IPS-11a (cell line): Measurements from ENCODE around the gene KCNH8.

Experiments
- H3K4me3 ChIP-seq: one replicate; pipeline ENCODE4 v1.5.1; 2013; ENCODE audit warnings: low read depth, low read length, control low read depth

The KCNH8 gene

GRCh38 chr3:19248143-19248542 is 99.8 kb downstream of the KCNH8 start:
- H3K4me3 ChIP-seq, result no peak overlapping the region

DNA sequence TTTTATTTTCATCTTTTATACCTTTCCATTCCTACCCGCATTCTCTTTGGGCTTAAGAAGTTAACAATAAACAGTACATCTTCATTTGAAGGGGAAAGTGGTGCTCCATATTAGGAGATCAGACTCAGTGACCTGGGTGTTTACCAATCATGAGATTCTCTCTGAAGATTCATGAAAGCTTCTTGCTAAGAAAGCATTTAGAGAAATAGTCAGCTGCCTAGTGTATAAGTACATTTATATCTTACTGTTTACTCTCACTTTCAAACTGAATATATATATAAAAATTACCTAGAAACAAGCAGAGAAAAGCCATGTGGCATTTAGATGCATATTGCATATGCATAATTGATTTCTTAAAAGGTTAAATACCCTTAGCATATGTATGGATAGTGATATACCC is 100.5 kb downstream of the KCNH8 start:
- H3K4me3 ChIP-seq, result no peak overlapping the region

DNA sequence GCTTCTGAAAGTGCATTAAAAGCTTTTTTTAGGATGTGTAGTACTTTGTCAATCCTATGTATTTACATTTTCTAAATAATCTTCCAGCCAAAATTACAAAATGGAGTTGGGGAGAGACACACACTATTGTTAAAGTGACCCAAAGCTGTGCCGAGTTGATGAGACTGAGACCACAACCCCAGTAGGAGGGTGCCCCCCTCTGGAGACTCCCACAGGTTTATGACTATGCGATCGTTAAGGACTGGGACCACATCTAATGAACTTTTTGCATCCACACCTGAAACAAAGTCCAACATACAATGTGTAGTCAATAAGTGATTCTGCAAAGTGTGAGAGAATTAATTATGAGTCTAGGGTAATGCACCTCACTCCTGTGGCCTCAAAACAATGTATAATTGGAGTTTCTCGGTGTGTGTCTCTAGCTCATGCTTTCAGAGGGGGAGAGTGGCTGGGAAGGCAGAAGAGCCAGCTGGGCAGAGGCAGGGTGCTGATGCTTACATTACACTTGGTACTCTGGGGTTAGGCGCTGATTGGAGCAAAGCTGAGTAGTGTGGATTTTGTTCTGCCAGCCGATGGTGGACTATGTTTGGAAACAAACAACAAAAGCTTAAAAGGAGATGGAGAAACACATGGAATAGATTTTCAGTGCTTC is 102.8 kb downstream of the KCNH8 start:
- no peak overlapping the region for H3K4me3 ChIP-seq

DNA sequence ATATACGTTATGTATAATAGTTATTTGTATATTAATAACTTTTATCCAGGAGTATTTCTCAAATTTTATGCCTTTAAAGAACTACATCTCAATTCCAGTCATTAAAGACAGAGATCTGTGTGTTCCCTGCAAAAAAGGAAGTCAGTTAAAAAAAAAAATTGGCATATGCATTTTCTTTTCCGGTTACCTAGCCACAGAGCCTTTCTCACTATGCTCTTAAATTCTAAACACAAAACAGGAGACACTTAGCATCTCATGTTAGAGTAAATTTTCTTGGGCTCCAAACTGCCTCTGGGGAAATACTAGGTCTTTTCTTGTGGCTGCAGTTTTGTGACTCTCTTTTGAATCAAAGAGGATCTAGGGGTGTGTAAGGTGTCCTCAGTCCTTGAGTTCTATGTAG is 105.9 kb downstream of the KCNH8 start:
- H3K4me3 ChIP-seq, result no peak overlapping the region

DNA sequence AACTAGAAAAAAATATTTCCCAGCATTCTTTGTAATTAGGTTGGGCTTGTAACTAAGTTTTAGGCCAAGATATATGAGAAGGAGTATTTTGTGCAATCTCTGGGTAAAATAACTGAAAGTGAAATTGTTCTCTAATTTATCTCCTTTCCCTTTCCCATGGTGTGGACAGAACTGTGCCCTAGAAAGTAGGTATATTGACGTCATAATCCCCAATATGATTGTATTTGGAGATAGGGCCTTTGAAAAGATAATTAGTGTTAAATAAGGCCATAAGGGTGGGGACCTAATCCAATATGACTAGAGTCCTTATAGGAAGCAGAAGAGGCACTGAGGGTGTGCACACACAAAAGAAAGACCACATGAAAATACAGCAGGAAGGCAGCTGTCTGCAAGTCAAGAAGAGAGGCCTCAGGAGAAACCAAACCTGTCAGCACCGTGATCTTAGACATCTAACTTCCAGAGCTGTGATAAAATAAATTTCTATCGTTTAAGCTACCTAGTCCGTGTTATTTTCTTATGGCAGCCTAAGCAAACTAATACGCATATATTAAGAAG is 106.6 kb downstream of the KCNH8 start:
- no peak overlapping the region for H3K4me3 ChIP-seq

GRCh38 chr3:19256313-19256712 is 108.0 kb downstream of the KCNH8 start:
- H3K4me3 ChIP-seq, result no peak overlapping the region

DNA sequence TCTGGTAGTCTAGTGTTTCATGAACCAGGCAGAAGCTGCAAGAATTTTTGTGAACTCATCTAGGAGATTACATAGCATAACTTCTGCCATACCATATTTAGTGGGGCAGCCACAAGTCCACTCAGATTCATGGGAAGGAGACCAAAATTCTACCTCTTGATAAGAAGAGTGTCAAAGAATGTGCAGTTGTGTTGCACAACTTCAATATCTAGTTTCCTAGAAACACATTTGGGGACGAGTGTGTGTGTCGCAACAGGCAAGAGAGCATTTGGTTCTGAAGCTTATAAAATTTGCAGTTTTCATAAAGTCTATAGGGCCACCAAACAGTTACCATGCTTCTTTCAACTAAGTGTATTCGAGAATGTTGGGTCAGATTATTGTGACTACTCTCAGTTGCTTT is 115.3 kb downstream of the KCNH8 start:
- H3K4me3 ChIP-seq, result no peak overlapping the region

- no peak overlapping the region for H3K4me3 ChIP-seq
Observed at GRCh38 chr3:19264424-19264823, 116.1 kb downstream of the KCNH8 start.

DNA sequence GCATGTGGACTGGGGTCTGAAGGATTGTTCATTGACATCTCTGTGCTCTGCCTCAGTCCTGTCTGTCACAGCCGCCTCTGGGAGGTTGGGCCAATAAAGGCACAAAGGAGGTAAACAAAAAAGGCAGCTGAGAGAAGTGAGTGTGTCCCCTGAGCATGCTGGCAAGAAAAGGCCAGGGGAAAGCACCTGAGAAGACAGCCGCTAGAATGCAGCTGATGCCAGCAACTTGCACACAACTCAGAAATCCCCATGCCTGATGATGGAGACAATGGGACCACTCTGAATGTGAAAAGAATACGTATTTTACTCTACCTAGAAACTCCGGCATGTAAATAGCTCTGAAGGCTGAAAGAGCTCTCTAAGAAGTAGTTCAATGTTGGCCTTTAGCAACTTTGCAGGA is 118.7 kb downstream of the KCNH8 start:
- no peak overlapping the region for H3K4me3 ChIP-seq

DNA sequence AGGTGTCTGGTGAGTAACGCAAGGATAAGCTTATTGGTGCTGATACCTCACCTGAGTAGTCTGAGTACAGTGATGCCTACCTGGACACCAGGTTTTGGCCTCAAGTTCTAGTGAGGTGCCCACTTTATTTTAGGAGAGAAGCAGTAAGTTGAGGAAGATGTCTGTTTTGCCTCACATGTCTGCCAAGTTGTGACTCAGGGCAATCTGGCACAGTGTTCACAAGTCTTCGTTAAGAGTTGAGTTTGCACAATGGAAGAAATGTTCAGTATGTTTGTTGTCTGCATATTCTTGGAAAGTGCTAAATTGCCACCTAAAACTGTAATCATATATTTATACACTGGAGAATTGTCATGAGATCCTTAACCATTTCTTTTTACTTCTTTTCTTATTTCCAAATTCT is 122.2 kb downstream of the KCNH8 start:
- H3K4me3 ChIP-seq, result no peak overlapping the region

- H3K4me3 ChIP-seq, result no peak overlapping the region
Observed at GRCh38 chr3:19272296-19272695, 124.0 kb downstream of the KCNH8 start.

GRCh38 chr3:19273091-19273490 is 124.8 kb downstream of the KCNH8 start:
- no peak overlapping the region for H3K4me3 ChIP-seq

DNA sequence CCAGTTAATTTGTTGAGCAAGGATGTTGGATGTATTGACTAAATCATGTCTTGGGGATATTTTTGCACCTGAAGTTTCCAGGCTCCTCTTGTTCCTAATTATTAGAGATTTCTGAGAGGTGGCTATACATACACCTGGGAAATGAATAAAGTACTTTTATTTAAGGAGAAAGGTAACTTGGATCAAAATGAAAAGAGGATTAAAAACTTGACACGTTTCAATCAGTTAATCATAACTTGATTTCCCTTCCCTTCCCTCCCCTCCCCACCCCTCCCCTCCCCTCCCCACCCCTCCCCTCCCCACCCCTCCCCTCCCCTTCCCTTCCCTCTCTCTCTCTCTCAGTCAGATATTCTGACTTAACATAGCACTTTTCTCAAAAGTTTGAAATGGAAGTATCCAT is 126.3 kb downstream of the KCNH8 start:
- H3K4me3 ChIP-seq, result no peak overlapping the region

DNA sequence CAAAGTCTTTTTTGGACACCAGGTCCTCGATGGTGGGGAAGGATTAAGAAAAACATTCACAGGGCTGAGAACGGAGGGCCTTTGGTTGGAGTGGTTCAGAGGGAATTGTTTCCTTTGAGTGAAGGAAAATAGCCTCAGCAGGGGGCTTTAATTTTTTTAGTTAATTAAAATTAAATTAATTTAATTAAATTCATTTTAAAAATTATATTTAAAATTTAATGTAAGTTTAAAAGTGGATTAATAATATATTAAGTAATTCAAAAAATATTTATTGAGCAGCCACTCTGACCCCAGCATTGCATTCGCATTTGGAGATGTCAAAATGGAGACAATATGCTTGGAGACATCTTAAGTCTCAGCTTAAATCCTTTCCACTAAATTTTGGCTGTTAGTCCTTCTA is 136.7 kb downstream of the KCNH8 start:
- no peak overlapping the region for H3K4me3 ChIP-seq

GRCh38 chr3:19293295-19293694 is 145.0 kb downstream of the KCNH8 start:
- no peak overlapping the region for H3K4me3 ChIP-seq

DNA sequence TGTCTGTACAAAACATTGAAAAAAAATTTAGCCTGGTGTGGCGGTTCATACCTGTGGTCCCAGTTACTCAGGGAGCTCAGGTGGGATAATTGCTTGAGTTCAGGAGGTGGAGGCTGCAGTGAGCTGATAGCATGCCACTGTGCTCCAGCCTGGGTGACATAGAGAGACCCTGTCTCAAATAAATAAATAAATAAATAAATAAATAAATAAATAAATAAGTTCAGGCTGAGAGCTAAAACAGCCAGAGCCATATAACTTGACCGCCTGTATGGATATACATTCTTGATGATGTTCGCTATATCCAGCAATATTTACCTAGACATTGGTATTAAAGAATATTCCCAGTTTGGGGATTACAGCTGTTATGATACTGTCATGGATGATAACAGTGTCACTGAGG is 146.9 kb downstream of the KCNH8 start:
- H3K4me3 ChIP-seq, result no peak overlapping the region

DNA sequence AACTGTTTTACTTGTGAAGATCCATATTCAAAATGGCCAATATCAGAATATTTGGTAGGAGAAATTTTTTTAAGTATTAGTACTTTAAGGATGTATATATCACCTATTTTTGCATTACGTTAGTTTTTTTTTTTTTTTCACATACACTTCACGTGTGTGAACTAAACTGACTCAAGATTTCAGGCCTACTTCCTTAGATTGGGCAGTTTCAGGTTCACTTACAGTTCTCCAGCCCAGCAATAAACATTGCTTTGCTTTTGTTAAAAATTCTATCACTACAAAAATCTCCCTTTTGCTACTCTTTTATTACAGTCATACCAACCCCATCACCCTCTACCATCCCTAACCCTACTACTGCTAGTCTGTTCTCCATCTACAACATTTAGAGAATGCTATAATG is 183.6 kb downstream of the KCNH8 start:
- H3K4me3 ChIP-seq, result no peak overlapping the region

DNA sequence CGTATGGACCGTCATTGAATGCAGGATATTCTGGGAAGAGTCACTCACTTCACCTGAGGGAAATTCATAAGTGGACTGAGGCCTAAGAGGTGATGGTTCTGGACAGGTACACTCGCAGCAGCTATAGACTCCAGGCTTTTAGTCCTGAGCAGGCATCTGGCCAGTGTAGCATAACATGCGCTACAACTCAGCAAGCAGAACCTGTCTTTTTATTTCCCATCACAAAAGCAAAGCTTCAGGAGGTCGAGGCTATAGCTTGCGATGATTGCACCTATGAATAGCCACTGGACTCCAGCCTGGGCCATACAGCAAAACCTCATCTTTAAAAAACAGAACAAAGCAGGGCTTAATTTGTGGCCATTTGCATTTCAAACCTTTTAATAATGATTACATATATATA is 185.8 kb downstream of the KCNH8 start:
- H3K4me3 ChIP-seq, result no peak overlapping the region

- no peak overlapping the region for H3K4me3 ChIP-seq
Observed at GRCh38 chr3:19338769-19339168, 190.5 kb downstream of the KCNH8 start.

GRCh38 chr3:19342389-19342788 is 194.1 kb downstream of the KCNH8 start:
- no peak overlapping the region for H3K4me3 ChIP-seq

GRCh38 chr3:19346759-19347158 is 198.4 kb downstream of the KCNH8 start:
- no peak overlapping the region for H3K4me3 ChIP-seq

DNA sequence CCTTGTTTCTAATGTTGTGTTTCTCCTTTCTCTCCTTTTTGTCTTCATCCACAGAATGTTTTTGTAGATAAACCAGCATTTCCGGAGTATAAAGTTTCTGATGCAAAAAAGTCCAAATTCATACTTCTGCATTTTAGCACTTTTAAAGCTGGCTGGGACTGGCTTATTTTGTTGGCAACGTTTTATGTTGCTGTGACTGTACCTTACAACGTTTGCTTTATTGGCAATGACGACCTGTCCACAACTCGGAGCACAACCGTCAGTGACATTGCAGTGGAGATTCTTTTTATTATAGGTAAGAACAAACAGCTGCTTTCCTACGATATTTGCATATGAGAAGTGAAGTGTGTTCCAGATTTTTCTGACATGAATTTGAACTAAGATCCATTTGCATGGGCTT is 199.4 kb downstream of the KCNH8 start:
- H3K4me3 ChIP-seq, result no peak overlapping the region

DNA sequence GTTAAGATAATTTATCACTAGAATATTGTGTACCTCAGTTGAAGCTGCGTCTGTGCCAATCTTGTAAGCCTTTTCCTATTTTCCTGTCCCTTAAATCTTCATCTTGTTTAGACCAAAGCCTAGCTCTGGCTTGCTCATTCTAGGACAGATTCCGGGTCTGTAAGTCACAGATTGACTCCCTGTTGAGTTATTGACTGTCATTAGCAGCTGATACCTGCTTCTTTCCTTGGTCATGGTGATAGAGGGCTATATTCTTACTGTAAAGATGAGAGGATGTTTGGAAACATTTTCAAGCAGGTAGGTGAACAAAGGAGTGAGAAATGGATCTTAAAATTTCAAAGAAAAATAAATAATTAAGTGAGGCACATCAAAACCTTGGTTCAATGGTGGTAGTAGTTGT is 200.2 kb downstream of the KCNH8 start:
- H3K4me3 ChIP-seq, result no peak overlapping the region
